Measurements from ENCODE around the gene ACTR3.
"Not testable (repeated sequence)": the region's sequence is repeated elsewhere in the genome, so short reads cannot be mapped to it uniquely, and the experiment has no call there.

ACTR3 gene

GRCh38 chr2:113845261-113845660 is 44.6 kb upstream of the ACTR3 start:
- H3K4me3 ChIP-seq (replicated peaks; ENCODE audit: insufficient read depth, low read length), result no peak overlapping the region
- no peak for DNase-seq (ENCODE audit: low read depth in 1 of 2, low spot score in 1 of 2)
- TF ChIP-seq REST (IDR thresholded peaks at IDR 0.05; ENCODE audit: insufficient replicate concordance, low read depth) (no peak), GABPA (IDR thresholded peaks at IDR 0.05; ENCODE audit: low read depth) (no peak), SPI1 (IDR thresholded peaks at IDR 0.05; ENCODE audit: borderline replicate concordance, low read depth) (no peak), POLR2AphosphoS5 (IDR thresholded peaks at IDR 0.05; ENCODE audit: low read depth) (no peak)
- TF ChIP-seq, protein P1, sequence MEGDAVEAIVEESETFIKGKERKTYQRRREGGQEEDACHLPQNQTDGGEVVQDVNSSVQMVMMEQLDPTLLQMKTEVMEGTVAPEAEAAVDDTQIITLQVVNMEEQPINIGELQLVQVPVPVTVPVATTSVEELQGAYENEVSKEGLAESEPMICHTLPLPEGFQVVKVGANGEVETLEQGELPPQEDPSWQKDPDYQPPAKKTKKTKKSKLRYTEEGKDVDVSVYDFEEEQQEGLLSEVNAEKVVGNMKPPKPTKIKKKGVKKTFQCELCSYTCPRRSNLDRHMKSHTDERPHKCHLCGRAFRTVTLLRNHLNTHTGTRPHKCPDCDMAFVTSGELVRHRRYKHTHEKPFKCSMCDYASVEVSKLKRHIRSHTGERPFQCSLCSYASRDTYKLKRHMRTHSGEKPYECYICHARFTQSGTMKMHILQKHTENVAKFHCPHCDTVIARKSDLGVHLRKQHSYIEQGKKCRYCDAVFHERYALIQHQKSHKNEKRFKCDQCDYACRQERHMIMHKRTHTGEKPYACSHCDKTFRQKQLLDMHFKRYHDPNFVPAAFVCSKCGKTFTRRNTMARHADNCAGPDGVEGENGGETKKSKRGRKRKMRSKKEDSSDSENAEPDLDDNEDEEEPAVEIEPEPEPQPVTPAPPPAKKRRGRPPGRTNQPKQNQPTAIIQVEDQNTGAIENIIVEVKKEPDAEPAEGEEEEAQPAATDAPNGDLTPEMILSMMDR (IDR thresholded peaks at IDR 0.05; ENCODE audit: insufficient read depth, low read length), result no peak
- no peak overlapping the region for H3K27ac ChIP-seq (replicated peaks)
- no peaks in the 10 kb centered on the region for H3K27me3 ChIP-seq (ENCODE audit: insufficient read depth, poor library complexity, severe bottlenecking)

- not testable (repeated sequence) for H3K27me3 ChIP-seq (ENCODE audit: insufficient read depth, poor library complexity, severe bottlenecking); H3K4me3 ChIP-seq (replicated peaks; ENCODE audit: insufficient read depth, low read length); DNase-seq (ENCODE audit: low read depth in 1 of 2, low spot score in 1 of 2); H3K27ac ChIP-seq (replicated peaks)
Observed at GRCh38 chr2:113845796-113846195, 44.1 kb upstream of the ACTR3 start.

GRCh38 chr2:113846429-113846828 is 43.5 kb upstream of the ACTR3 start:
- Histone ChIP-seq H3K27ac (replicated peaks) (no peak overlapping the region), H3K27me3 (ENCODE audit: insufficient read depth, poor library complexity, severe bottlenecking) (no peaks in the 10 kb centered on the region), H3K4me3 (replicated peaks; ENCODE audit: insufficient read depth, low read length) (no peak overlapping the region)
- DNase-seq (ENCODE audit: low read depth in 1 of 2, low spot score in 1 of 2), result no peak
- no peak for TF ChIP-seq POLR2AphosphoS5 (IDR thresholded peaks at IDR 0.05; ENCODE audit: low read depth)
- TF ChIP-seq, protein P1 (IDR thresholded peaks at IDR 0.05; ENCODE audit: insufficient read depth, low read length), result no peak
- TF ChIP-seq GABPA (IDR thresholded peaks at IDR 0.05; ENCODE audit: low read depth), result no peak

GRCh38 chr2:113847144-113847543 is 42.7 kb upstream of the ACTR3 start:
- no peak for DNase-seq (ENCODE audit: low read depth in 1 of 2, low spot score in 1 of 2)
- no peaks in the 10 kb centered on the region for H3K27me3 ChIP-seq (ENCODE audit: insufficient read depth, poor library complexity, severe bottlenecking)
- TF ChIP-seq GABPA (IDR thresholded peaks at IDR 0.05; ENCODE audit: low read depth) (no peak), SPI1 (IDR thresholded peaks at IDR 0.05; ENCODE audit: borderline replicate concordance, low read depth) (no peak), POLR2AphosphoS5 (IDR thresholded peaks at IDR 0.05; ENCODE audit: low read depth) (no peak), REST (IDR thresholded peaks at IDR 0.05; ENCODE audit: insufficient replicate concordance, low read depth) (no peak)
- TF ChIP-seq, protein P1 (IDR thresholded peaks at IDR 0.05; ENCODE audit: insufficient read depth, low read length), result no peak
- H3K27ac ChIP-seq (replicated peaks), result no peak overlapping the region
- no peak overlapping the region for H3K4me3 ChIP-seq (replicated peaks; ENCODE audit: insufficient read depth, low read length)

All from HL-60 (cell line).